Ascending aorta (tissue), 2 donors: ENCODE results near the gene ZDHHC7. TPM values are rescaled to one million over a fixed set of nuclear protein-coding genes. Genes with fewer than 3 reads are reported as not detected.
A peak's percentile ranks its signal among the peaks of the same experiment; 100 is the strongest.

Experiments used
- DNase-seq, 2 donors: peaks; one replicate each; pipeline ENCODE4 v3.0.0-alpha.2; 2019; ENCODE audit warnings: low spot score in 2 of 2
- H3K27ac ChIP-seq, 2 donors: fragments of 200-600 bp; sonication (generic); one replicate each; pipeline ENCODE4 v1.5.1; 2016 to 2017; ENCODE audit warnings: mild to moderate bottlenecking in 1 of 2
- H3K27me3 ChIP-seq: fragments of 200-600 bp; sonication (generic); one replicate; pipeline ENCODE4 v1.5.1; 2017
- H3K36me3 ChIP-seq, 2 donors: fragments of 200-600 bp; sonication (generic); one replicate each; pipeline ENCODE4 v1.5.1; 2016
- H3K4me1 ChIP-seq, 2 donors: fragments of 200-600 bp; sonication (generic); one replicate each; pipeline ENCODE4 v1.5.1; 2016 to 2017; ENCODE audit warnings: mild to moderate bottlenecking in 1 of 2
- H3K4me3 ChIP-seq, 2 donors: fragments of 200-600 bp; sonication (generic); one replicate each; pipeline ENCODE4 v1.5.1; 2016 to 2017; ENCODE audit warnings: mild to moderate bottlenecking in 1 of 2
- H3K9me3 ChIP-seq, 2 donors: fragments of 200-600 bp; sonication (generic); one replicate each; pipeline ENCODE4 v1.5.1; 2016
- intact Hi-C: fragments of 100-400 bp; cut with DNase I; formaldehyde crosslinking; loops from one replicate; pipeline ENCODE4 v1.15.1; 2023
- total RNA-seq: library from RNA; depleted of rRNA; stranded (reverse); fragments of >200 nt; gene quantifications from one replicate; pipeline ENCODE4 v1.1.0, GENCODE V29; 2016
- TF ChIP-seq, protein P1 (sequence below), 3 experiments: fragments of 200-600 bp in 2 of 3; fragments of 450-650 bp in 1 of 3; sonication (generic) in 2 of 3; IDR thresholded peaks; one replicate each; pipeline ENCODE4 v1.5.1; 2016 to 2019; ENCODE audit warnings: antibody characterized with exemption in 3 of 3, mild to moderate bottlenecking in 1 of 3, moderate library complexity in 1 of 3

The ZDHHC7 gene
- total RNA-seq, 1 donor from 2014 or later, result 70.7 TPM

DNA sequence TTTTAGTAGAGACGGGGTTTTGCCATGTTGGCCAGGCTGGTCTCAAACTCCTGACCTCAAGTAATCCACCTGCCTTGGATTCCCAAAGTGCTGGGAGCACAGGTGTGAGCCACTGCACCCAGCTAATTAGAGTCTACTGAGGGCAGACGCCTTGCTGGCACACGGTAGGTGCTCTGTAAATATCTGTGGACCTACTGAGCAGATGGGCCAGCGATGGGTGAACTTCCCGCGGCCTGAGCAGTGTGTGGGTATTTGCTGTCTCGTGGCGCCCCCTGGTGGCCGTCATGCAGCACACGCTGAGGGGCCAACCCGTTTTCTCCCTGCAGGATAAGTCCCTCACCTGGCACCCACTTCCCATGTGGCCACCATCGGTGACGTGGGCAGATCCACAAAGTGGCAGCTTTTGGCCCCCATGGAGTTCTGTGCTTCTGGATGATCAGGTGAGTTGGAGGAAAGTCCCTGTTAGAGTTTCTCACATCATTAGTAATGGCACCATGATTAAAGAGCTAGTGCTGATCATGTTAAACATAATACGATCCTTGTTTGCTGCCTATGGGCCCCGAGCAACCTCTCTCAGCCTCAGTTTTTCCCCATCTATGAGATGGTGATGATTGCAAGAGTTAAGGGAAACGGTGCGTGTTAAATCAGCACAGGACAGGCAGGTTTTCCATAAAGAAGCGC is 40.7 kb downstream of the ZDHHC7 start:
- no peak overlapping the region for H3K27ac ChIP-seq
- H3K27me3 ChIP-seq, result no peaks in the 10 kb centered on the region
- intact Hi-C loops, result loop anchor here (1.0 kb wide), 3 partner anchors 18 to 216 kb away; no protein-coding TSS in a partner anchor
- no peak overlapping the region for H3K4me3 ChIP-seq
- DNase-seq, result peak in 1 of 2 donors; percentile 84
- peaks cover 15 to 19% of the 10 kb centered on the region in 2 donors for H3K36me3 ChIP-seq
- H3K4me1 ChIP-seq, result peaks cover 4 to 6% of the 10 kb centered on the region in 2 donors
- TF ChIP-seq, protein P1, sequence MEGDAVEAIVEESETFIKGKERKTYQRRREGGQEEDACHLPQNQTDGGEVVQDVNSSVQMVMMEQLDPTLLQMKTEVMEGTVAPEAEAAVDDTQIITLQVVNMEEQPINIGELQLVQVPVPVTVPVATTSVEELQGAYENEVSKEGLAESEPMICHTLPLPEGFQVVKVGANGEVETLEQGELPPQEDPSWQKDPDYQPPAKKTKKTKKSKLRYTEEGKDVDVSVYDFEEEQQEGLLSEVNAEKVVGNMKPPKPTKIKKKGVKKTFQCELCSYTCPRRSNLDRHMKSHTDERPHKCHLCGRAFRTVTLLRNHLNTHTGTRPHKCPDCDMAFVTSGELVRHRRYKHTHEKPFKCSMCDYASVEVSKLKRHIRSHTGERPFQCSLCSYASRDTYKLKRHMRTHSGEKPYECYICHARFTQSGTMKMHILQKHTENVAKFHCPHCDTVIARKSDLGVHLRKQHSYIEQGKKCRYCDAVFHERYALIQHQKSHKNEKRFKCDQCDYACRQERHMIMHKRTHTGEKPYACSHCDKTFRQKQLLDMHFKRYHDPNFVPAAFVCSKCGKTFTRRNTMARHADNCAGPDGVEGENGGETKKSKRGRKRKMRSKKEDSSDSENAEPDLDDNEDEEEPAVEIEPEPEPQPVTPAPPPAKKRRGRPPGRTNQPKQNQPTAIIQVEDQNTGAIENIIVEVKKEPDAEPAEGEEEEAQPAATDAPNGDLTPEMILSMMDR (IDR thresholded peaks at IDR 0.05), result peak; percentile 86 to 91 (median 91)
- H3K9me3 ChIP-seq, result no peaks in the 10 kb centered on the region

DNA sequence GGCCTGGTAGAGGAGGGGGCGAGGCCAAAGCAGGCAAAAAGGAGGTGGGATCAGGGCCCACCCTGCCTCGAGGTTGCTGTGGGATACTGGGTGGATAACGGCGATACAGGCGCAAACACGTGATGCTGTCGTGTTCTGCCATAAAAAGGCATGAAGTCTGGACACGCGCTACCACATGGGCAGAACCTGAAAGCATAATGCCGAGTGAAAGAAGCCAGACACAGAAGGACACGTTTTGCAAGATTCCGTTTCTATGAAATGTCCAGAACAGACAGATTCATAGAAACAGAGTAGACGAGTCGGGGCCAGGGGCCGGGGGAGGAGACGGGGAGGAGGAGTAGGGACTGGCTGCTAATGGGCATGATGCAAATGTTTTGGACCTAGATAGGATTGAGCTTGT is 43.5 kb downstream of the ZDHHC7 start:
- H3K36me3 ChIP-seq, result no peaks in the 10 kb centered on the region
- no peak overlapping the region for H3K27ac ChIP-seq
- H3K27me3 ChIP-seq, result no peaks in the 10 kb centered on the region
- peaks cover 2 to 4% of the 10 kb centered on the region in 2 donors for H3K4me1 ChIP-seq
- no peaks in the 10 kb centered on the region for H3K9me3 ChIP-seq
- intact Hi-C loops, result no loop called here
- TF ChIP-seq, protein P1 (IDR thresholded peaks at IDR 0.05), result no peak
- no peak for DNase-seq
- H3K4me3 ChIP-seq, result no peak overlapping the region

DNA sequence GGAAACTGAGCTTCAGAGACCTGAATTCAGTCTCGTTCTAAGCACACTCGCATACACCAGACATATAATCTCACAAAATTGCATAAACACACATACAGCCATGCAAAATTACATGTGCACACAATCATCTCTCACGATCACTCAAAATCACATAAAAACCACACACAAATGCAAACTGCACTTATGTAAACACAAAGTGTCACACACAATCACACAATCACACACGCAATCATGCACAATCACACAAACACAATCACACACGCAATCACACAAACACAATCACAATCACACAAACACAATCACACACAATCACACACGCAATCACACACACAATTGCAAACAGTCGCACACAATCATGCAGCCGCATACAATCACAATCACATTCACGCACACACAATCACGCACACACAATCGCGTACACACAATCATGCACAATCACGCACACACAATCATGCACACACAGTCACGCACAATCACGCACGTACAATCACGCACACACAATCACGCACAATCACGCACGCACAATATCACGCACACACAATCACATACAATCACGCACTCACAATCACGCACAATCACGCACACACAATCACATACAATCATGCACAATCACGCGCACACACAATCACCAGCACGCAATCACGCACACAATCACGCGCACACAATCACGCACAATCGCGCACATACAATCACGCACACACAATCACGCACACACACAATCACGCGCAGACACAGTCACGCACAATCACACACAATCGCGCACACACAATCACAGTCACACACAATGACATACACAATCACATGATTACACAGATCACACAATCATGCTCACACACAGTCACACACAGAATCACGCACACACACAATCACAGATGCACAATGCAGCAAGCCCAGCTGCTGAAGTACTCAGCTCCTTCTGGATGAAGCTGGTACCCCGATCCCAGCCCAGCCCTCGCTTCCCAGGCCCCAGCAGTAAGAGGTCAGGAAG is 45.6 kb downstream of the ZDHHC7 start:
- TF ChIP-seq, protein P1 (IDR thresholded peaks at IDR 0.05), result no peak
- no peaks in the 10 kb centered on the region for H3K4me1 ChIP-seq
- intact Hi-C loops, result no loop called here
- no peaks in the 10 kb centered on the region for H3K36me3 ChIP-seq
- no peak overlapping the region for H3K4me3 ChIP-seq
- DNase-seq, result no peak
- no peaks in the 10 kb centered on the region for H3K9me3 ChIP-seq
- H3K27ac ChIP-seq, result no peak overlapping the region
- H3K27me3 ChIP-seq, result no peaks in the 10 kb centered on the region

DNA sequence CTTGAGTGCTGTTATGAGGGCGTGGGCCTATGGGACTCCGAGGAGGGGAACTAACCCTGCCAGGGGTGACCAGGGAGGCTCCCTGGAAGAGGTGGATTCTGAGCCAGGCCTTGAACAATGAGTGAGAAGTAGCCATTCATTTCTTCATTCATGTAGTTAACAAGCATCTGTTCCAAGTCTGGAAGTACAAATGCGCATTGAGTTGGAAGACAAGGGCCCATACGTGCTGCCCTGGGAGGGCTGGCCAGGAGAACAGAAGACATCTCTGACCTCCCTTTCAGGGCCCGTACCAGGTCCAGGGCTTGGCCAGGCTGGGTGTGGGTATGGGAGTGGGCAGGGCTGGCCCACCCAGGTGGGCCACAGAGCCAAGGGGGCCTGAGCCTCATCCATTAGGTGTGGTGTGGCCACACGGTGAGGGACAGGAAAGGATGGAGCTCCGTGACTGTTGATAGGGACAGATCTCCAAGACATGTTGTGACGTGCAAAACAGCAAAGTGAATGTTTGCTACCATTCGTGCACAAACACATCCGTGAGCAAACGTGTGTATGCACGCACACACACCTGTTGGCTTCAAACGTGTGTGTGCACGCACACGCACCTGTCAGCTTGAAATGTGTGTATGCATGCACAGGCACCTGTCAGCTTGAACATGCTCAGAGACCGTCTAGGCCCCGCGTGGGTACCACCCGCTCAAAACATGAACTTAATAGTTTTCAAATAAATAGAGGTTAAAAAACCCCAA is 46.8 kb downstream of the ZDHHC7 start:
- H3K27me3 ChIP-seq, result no peaks in the 10 kb centered on the region
- intact Hi-C loops, result no loop called here
- TF ChIP-seq, protein P1 (IDR thresholded peaks at IDR 0.05), result no peak

DNA sequence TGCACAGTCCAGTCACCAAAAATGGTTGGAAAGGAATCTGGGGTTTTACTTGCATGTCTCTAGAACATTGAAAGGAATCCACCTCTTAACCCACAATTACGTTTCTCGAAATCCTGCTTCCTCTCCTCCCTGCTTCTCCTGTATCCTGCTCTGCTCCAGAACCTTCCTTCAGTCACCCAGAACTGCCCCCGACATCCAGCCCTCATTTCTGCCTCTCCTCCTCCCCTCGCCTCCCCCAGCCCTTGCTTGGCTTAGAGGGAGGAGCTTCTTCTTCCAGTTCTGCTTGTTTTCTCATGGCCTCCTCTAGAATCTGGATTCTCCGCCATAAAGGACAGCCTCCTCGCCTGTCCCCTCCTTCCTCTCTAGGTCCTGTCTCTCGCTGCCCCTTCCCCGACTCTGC is 48.3 kb downstream of the ZDHHC7 start:
- intact Hi-C loops, result no loop called here
- Histone ChIP-seq H3K27ac (no peak overlapping the region), H3K27me3 (no peaks in the 10 kb centered on the region), H3K9me3 (no peaks in the 10 kb centered on the region), H3K4me3 (no peak overlapping the region), H3K36me3 (no peaks in the 10 kb centered on the region), H3K4me1 (no peaks in the 10 kb centered on the region)
- TF ChIP-seq, protein P1 (IDR thresholded peaks at IDR 0.05), result no peak
- DNase-seq, result no peak

More for the DNA sequence above, 46.8 kb downstream of the ZDHHC7 start:
- no peak overlapping the region for H3K27ac ChIP-seq
- H3K36me3 ChIP-seq, result no peaks in the 10 kb centered on the region
- H3K9me3 ChIP-seq, result no peaks in the 10 kb centered on the region
- no peak for DNase-seq
- H3K4me1 ChIP-seq, result no peaks in the 10 kb centered on the region
- no peak overlapping the region for H3K4me3 ChIP-seq
